K562 (cell line): ENCODE results near the gene SH3BP5L.

Experiments
- ATF1 ChIP-seq, 2 experiments: fragments of 450-650 bp in 1 of 2; IDR thresholded peaks; 2 replicates each; pipeline ENCODE4 v1.6.1; 2016; ENCODE audit warnings: missing compliant biosample characterization in 1 of 2, missing genetic modification characterization in 1 of 2
- ATF2 ChIP-seq: sonication (generic); formaldehyde crosslinking; IDR thresholded peaks from 2 replicates; pipeline ENCODE4 v1.8.1; 2022; ENCODE audit warnings: missing genetic modification reagents
- CCAR2 ChIP-seq: fragments of 200-400 bp; formaldehyde crosslinking; IDR thresholded peaks from 2 replicates; pipeline ENCODE4 v1.6.1; 2017; ENCODE audit warnings: mild to moderate bottlenecking, low read depth, low read length
- CHD2 ChIP-seq: IDR thresholded peaks from 2 replicates; pipeline ENCODE4 v1.6.1; 2011; ENCODE audit warnings: low read depth, low read length
- GABPA ChIP-seq: fragments of 200-800 bp; sonication (Bioruptor generic); conservative IDR thresholded peaks from 2 replicates; pipeline ENCODE4 v1.6.1; 2016; ENCODE audit warnings: low read depth, missing genetic modification characterization, missing compliant biosample characterization
- MAFG ChIP-seq: fragments of 450-650 bp; conservative IDR thresholded peaks from 2 replicates; pipeline ENCODE4 v1.6.1; 2016; ENCODE audit warnings: missing genetic modification characterization, missing compliant biosample characterization
- NFYB ChIP-seq: IDR thresholded peaks from 2 replicates; pipeline ENCODE4 v1.6.1; 2011; ENCODE audit warnings: mild to moderate bottlenecking, moderate library complexity; ENCODE audit not compliant: insufficient read length; ENCODE audit errors: extremely low read depth
- POLR2A ChIP-seq: fragments of 450-650 bp; conservative IDR thresholded peaks from 2 replicates; pipeline ENCODE4 v1.6.1; 2016
- SIRT6 ChIP-seq: IDR thresholded peaks from one replicate; pipeline ENCODE4 v1.6.1; 2012; ENCODE audit warnings: low read depth, mild to moderate bottlenecking, control low read depth, inconsistent platforms, low read length, moderate library complexity
- TAF9B ChIP-seq: fragments of 450-650 bp; IDR thresholded peaks from 2 replicates; pipeline ENCODE4 v1.6.1; 2018; ENCODE audit warnings: mild to moderate bottlenecking; ENCODE audit not compliant: partially characterized antibody

GRCh38 chr1:248818505-248819374 is 7.0 kb downstream of the SH3BP5L start:
- TF ChIP-seq GABPA (tag), result no peak
- TF ChIP-seq MAFG (tag), result no peak
- no peak for TF ChIP-seq CHD2
- TF ChIP-seq SIRT6, result no peak
- TF ChIP-seq NFYB, result no peak
- TF ChIP-seq ATF2 (CRISPR knock-in tag), result no peak
- no peak for TF ChIP-seq POLR2A
- TF ChIP-seq TAF9B, result no peak
- TF ChIP-seq CCAR2, result no peak
- TF ChIP-seq ATF1 (CRISPR knock-in tag; IDR thresholded peaks at IDR 0.05), result no peak
- TF ChIP-seq ATF1 (tag; IDR thresholded peaks at IDR 0.05), result no peak
